Measurements from ENCODE around the gene GPR152.

DNA sequence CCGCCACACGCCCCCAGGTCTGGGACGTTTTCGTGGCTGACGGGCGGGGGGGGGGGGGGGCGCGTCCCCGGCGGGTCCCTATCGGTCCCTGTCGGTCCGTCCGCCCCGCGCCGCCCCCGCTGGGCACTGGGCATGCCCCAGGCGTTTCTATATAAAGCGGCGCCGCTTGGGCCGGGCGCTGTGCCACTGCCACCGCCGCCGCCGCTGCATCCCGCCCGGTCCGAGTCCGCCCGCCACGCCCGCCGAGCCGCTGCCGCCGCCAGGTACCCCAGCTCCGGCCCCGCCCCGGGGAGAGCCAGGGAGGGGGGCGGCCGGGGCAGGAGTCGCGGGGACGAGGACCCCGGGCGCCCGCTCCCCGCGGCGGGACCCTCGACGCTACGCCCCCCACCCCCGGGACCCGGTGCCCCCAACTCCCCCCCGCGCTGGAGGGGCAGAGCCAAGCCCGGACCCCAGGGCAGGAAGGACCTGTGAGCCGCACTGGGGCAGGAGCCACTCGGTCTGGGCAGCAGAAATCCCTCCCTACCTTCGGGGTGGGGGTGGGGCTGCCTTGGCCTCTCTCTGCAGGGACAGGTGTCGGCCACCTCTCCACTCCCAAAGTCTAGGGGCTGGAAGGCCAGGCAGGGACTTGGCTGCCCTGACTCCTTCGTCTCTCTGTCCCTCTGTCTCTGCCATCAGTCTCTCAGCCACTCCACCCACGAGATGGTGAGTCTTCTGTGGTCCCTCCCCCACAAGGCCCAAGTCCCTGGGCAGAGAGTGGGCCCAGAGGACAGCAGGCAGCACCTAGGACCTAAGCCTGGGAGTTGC lies 36.8 kb downstream of the GPR152 start, which contains the start of gene CARNS1:
- TF ChIP-seq, protein P1, sequence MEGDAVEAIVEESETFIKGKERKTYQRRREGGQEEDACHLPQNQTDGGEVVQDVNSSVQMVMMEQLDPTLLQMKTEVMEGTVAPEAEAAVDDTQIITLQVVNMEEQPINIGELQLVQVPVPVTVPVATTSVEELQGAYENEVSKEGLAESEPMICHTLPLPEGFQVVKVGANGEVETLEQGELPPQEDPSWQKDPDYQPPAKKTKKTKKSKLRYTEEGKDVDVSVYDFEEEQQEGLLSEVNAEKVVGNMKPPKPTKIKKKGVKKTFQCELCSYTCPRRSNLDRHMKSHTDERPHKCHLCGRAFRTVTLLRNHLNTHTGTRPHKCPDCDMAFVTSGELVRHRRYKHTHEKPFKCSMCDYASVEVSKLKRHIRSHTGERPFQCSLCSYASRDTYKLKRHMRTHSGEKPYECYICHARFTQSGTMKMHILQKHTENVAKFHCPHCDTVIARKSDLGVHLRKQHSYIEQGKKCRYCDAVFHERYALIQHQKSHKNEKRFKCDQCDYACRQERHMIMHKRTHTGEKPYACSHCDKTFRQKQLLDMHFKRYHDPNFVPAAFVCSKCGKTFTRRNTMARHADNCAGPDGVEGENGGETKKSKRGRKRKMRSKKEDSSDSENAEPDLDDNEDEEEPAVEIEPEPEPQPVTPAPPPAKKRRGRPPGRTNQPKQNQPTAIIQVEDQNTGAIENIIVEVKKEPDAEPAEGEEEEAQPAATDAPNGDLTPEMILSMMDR (IDR thresholded peaks at IDR 0.05), result no peak
- TF ChIP-seq POLR2AphosphoS5 (IDR thresholded peaks at IDR 0.05), result no peak
- TF ChIP-seq POLR2A (IDR thresholded peaks at IDR 0.05), result no peak
